ENCODE measurements around the gene OPCML. TPM values are rescaled to one million over a fixed set of nuclear protein-coding genes. Genes with fewer than 3 reads are reported as not detected.

The OPCML gene
- total and polyA plus RNA-seq, 12 donors, result under 0.01 to 1.2 (median 0.39) TPM

GRCh38 chr11:133258751-133259150 lies 273.6 kb downstream of the OPCML start:
- Histone ChIP-seq H3K27me3 (peaks cover 0 to 16% (median 9%) of the 10 kb centered on the region in 7 donors), H3K4me3 (no peak overlapping the region), H3K4me1 (no peaks in the 10 kb centered on the region), H3K27ac (no peak overlapping the region), H3K36me3 (no peaks in the 10 kb centered on the region), H3K9me3 (no peaks in the 10 kb centered on the region)
- WGBS, 2 donors, result 73 to 83% methylated on average over 2 of the region's 2 CpGs
- TF ChIP-seq CTCF (IDR thresholded peaks at IDR 0.05), result no peak
- intact Hi-C loops (cut with DNase I), result no loop called here
- ATAC-seq (no peak), DNase-seq (no peak)

- WGBS, 2 donors, result 69 to 76% methylated on average over 3 of the region's 3 CpGs
- DNase-seq, result no peak
- ATAC-seq, result no peak
- H3K27me3 ChIP-seq, result peaks cover 0 to 14% (median 4%) of the 10 kb centered on the region in 7 donors
- no peak overlapping the region for H3K4me3 ChIP-seq
- no peaks in the 10 kb centered on the region for H3K36me3 ChIP-seq
- TF ChIP-seq CTCF (IDR thresholded peaks at IDR 0.05), result no peak
- H3K4me1 ChIP-seq, result no peaks in the 10 kb centered on the region
- no peaks in the 10 kb centered on the region for H3K9me3 ChIP-seq
- intact Hi-C loops (cut with DNase I), result no loop called here
- no peak overlapping the region for H3K27ac ChIP-seq
Observed at GRCh38 chr11:133254601-133255000, 277.7 kb downstream of the OPCML start.

- intact Hi-C loops (cut with DNase I), result no loop called here
- no peak overlapping the region for H3K27ac ChIP-seq
- H3K36me3 ChIP-seq, result no peaks in the 10 kb centered on the region
- no peak for TF ChIP-seq CTCF (IDR thresholded peaks at IDR 0.05)
- H3K9me3 ChIP-seq, result no peaks in the 10 kb centered on the region
- H3K4me3 ChIP-seq, result no peak overlapping the region
- WGBS, 2 donors, result 93 to 94% methylated on average over 3 of the region's 3 CpGs
- H3K4me1 ChIP-seq, result no peaks in the 10 kb centered on the region
- H3K27me3 ChIP-seq, result peaks cover 0 to 16% (median 7%) of the 10 kb centered on the region in 7 donors
- no peak for ATAC-seq
- DNase-seq, result no peak
Observed at GRCh38 chr11:133253570-133253969, 278.7 kb downstream of the OPCML start.

- 72 to 78% methylated on average over 3 of the region's 3 CpGs for WGBS, 2 donors
- DNase-seq (no peak), ATAC-seq (no peak)
- TF ChIP-seq CTCF (IDR thresholded peaks at IDR 0.05), result no peak
- Histone ChIP-seq H3K4me1 (no peaks in the 10 kb centered on the region), H3K9me3 (no peaks in the 10 kb centered on the region), H3K27me3 (peaks cover 0 to 19% (median 7%) of the 10 kb centered on the region in 7 donors), H3K36me3 (no peaks in the 10 kb centered on the region), H3K27ac (no peak overlapping the region), H3K4me3 (no peak overlapping the region)
- intact Hi-C loops (cut with DNase I), result no loop called here
Observed at GRCh38 chr11:133251841-133252240, 280.5 kb downstream of the OPCML start.
